OCI-LY3 (cell line): ENCODE measurements around the gene FSTL5.

Experiments
- H2AFZ ChIP-seq: fragments of 200-600, 300-600 bp; shearing (Covaris generic); 2 replicates; pipeline ENCODE4 v1.6.0; 2014; ENCODE audit warnings: antibody characterized with exemption, low read depth, low read length
- H3K27ac ChIP-seq: fragments of 200-600, 300-600 bp; sonication (generic); 2 replicates; pipeline ENCODE4 v1.5.1; 2014; ENCODE audit warnings: mild to moderate bottlenecking, low read length, moderate library complexity, mixed read lengths
- H3K27me3 ChIP-seq: fragments of 200-600, 300-600 bp; sonication (generic); 2 replicates; pipeline ENCODE4 v1.6.1; 2014; ENCODE audit warnings: low read depth, low read length, mixed read lengths
- H3K36me3 ChIP-seq: fragments of 200-600, 300-600 bp; sonication (generic); replicated peaks from 2 replicates; pipeline ENCODE3; 2014; ENCODE audit warnings: low read depth, low read length, mixed read lengths
- H3K4me1 ChIP-seq: fragments of 300-600, 200-600 bp; sonication (generic); 2 replicates; pipeline ENCODE4 v1.6.1; 2014; ENCODE audit warnings: low read length, mixed read lengths
- H3K4me2 ChIP-seq: fragments of 200-600, 300-600 bp; sonication (generic); 2 replicates; pipeline ENCODE4 v1.6.1; 2014; ENCODE audit warnings: low read length, mixed read lengths
- H3K4me3 ChIP-seq: fragments of 300-600, 200-600 bp; sonication (generic); 2 replicates; pipeline ENCODE4 v1.5.1; 2014; ENCODE audit warnings: antibody characterized with exemption, mild to moderate bottlenecking, low read length, moderate library complexity
- H3K79me2 ChIP-seq: fragments of 300-600, 200-600 bp; shearing (Covaris generic); 2 replicates; pipeline ENCODE4 v1.6.1; 2014; ENCODE audit warnings: mild to moderate bottlenecking, low read length, mixed read lengths
- H3K9ac ChIP-seq: fragments of 300-600, 200-600 bp; shearing (Covaris generic); 2 replicates; pipeline ENCODE4 v1.6.0; 2014; ENCODE audit warnings: mild to moderate bottlenecking, low read length, moderate library complexity
- H3K9me3 ChIP-seq: fragments of 200-600, 300-600 bp; shearing (Covaris generic); 2 replicates; pipeline ENCODE4 v1.6.1; 2014; ENCODE audit warnings: low read length, mixed read lengths; ENCODE audit not compliant: insufficient read depth
- H4K20me1 ChIP-seq: fragments of 200-600, 300-600 bp; sonication (generic); 2 replicates; pipeline ENCODE4 v1.6.1; 2016; ENCODE audit warnings: low read length, mixed read lengths; ENCODE audit not compliant: insufficient read depth
- CTCF ChIP-seq: fragments of 200-600, 300-600 bp; sonication (generic); IDR thresholded peaks from 2 replicates; pipeline ENCODE4 v1.5.1; 2014; ENCODE audit warnings: antibody characterized with exemption, low read length, low read depth
- EZH2phosphoT487 ChIP-seq: fragments of 200-600 bp; shearing (Covaris generic); IDR thresholded peaks from 2 replicates; pipeline ENCODE4 v1.6.1; 2018; ENCODE audit warnings: antibody characterized with exemption, mixed run types, low read depth

The FSTL5 gene

GRCh38 chr4:161629694-161630441 is 533.9 kb downstream of the FSTL5 start:
- Histone ChIP-seq H3K36me3 (no peaks in the 10 kb centered on the region), H3K9ac (no peak overlapping the region), H3K79me2 (no peaks in the 10 kb centered on the region), H3K4me3 (no peak overlapping the region), H4K20me1 (no peaks in the 10 kb centered on the region), H3K27me3 (no peaks in the 10 kb centered on the region), H3K9me3 (no peaks in the 10 kb centered on the region), H2AFZ (no peak overlapping the region), H3K27ac (no peak overlapping the region), H3K4me1 (no peaks in the 10 kb centered on the region), H3K4me2 (no peak overlapping the region)
- no peak for TF ChIP-seq EZH2phosphoT487
- TF ChIP-seq CTCF: no peak

- H3K36me3 ChIP-seq: no peaks in the 10 kb centered on the region
- H2AFZ ChIP-seq: peak overlapping the region; percentile 3; the same call in 1 of the 2 replicates
- H3K4me1 ChIP-seq: peaks cover 6% of the 10 kb centered on the region; the same call in 1 of the 2 replicates
- no peak overlapping the region for H3K9ac ChIP-seq
- H4K20me1 ChIP-seq: no peaks in the 10 kb centered on the region
- no peaks in the 10 kb centered on the region for H3K9me3 ChIP-seq
- no peaks in the 10 kb centered on the region for H3K79me2 ChIP-seq
- H3K4me3 ChIP-seq: no peak overlapping the region
- no peak overlapping the region for H3K27ac ChIP-seq
- H3K4me2 ChIP-seq: peak overlapping the region; percentile 23; the same call in 1 of the 2 replicates
- no peaks in the 10 kb centered on the region for H3K27me3 ChIP-seq
- TF ChIP-seq EZH2phosphoT487 (no peak), CTCF (no peak)
Observed at GRCh38 chr4:161604516-161605300, 559.1 kb downstream of the FSTL5 start.

GRCh38 chr4:161601011-161601410 is 562.8 kb downstream of the FSTL5 start:
- Histone ChIP-seq H3K4me3 (no peak overlapping the region), H3K79me2 (no peaks in the 10 kb centered on the region), H3K4me2 (no peak overlapping the region), H3K9ac (no peak overlapping the region), H3K4me1 (peaks cover 6% of the 10 kb centered on the region; the same call in 1 of the 2 replicates), H3K36me3 (no peaks in the 10 kb centered on the region), H3K27ac (no peak overlapping the region), H3K9me3 (no peaks in the 10 kb centered on the region), H3K27me3 (no peaks in the 10 kb centered on the region), H2AFZ (no peak overlapping the region), H4K20me1 (no peaks in the 10 kb centered on the region)
- no peak for TF ChIP-seq CTCF
- TF ChIP-seq EZH2phosphoT487: no peak

- H2AFZ ChIP-seq: 0 out of 2 replicates have a peak overlapping the region, but pooled peaks have one; percentile 7
- H3K27me3 ChIP-seq: no peaks in the 10 kb centered on the region
- no peak overlapping the region for H3K4me2 ChIP-seq
- H3K4me3 ChIP-seq: no peak overlapping the region
- no peak overlapping the region for H3K9ac ChIP-seq
- TF ChIP-seq EZH2phosphoT487 (no peak), CTCF (no peak)
- no peaks in the 10 kb centered on the region for H3K4me1 ChIP-seq
- no peaks in the 10 kb centered on the region for H4K20me1 ChIP-seq
- H3K27ac ChIP-seq: no peak overlapping the region
- no peaks in the 10 kb centered on the region for H3K36me3 ChIP-seq
- no peaks in the 10 kb centered on the region for H3K9me3 ChIP-seq
- no peaks in the 10 kb centered on the region for H3K79me2 ChIP-seq
Observed at GRCh38 chr4:161595230-161595771, 568.5 kb downstream of the FSTL5 start.
